ENCODE measurements around the gene DENND6A.
A peak's percentile ranks its signal among the peaks of the same experiment; 100 is the strongest.

Gene DENND6A

GRCh38 chr3:57692396-57693147, at the start of gene DENND6A:
DENND6A (minus strand) TSS chr3:57693077; CDS start chr3:57693018, 59 bp downstream.
- H3K9ac ChIP-seq, result peak within 1 kb of the TSS; percentile 96
- H2AFZ ChIP-seq, result peak within 1 kb of the TSS; percentile 95
- peaks cover 3% of the 10 kb centered on the region for H3K4me1 ChIP-seq
- H3K79me2 ChIP-seq, result peaks cover 20% of the 10 kb centered on the region
- H3K36me3 ChIP-seq (ENCODE audit: control insufficient read depth, insufficient read depth, low read length), result no peaks in the 10 kb centered on the region
- H3K27ac ChIP-seq, result peak within 1 kb of the TSS; percentile 87
- peak within 1 kb of the TSS; percentile 91 for H3K4me3 ChIP-seq (ENCODE audit: low read depth, low read length)
- H3K4me2 ChIP-seq (ENCODE audit: low read length), result peak within 1 kb of the TSS; percentile 92
- no peak for TF ChIP-seq CTCF (IDR thresholded peaks at IDR 0.05)
- no peaks in the 10 kb centered on the region for H3K27me3 ChIP-seq (ENCODE audit: control insufficient read depth, insufficient read depth, low read length)
- no peaks in the 10 kb centered on the region for H3K9me3 ChIP-seq (ENCODE audit: control insufficient read depth, low read length)

- H3K9me3 ChIP-seq (ENCODE audit: control insufficient read depth, low read length), result no peaks in the 10 kb centered on the region
- H3K4me2 ChIP-seq (ENCODE audit: low read length), result no peak overlapping the region
- no peak overlapping the region for H3K27ac ChIP-seq
- no peak overlapping the region for H3K9ac ChIP-seq
- H2AFZ ChIP-seq, result no peak overlapping the region
- H3K79me2 ChIP-seq, result no peaks in the 10 kb centered on the region
- H3K4me3 ChIP-seq (ENCODE audit: low read depth, low read length), result no peak overlapping the region
- no peak for TF ChIP-seq CTCF (IDR thresholded peaks at IDR 0.05)
- H3K4me1 ChIP-seq, result no peaks in the 10 kb centered on the region
- H3K36me3 ChIP-seq (ENCODE audit: control insufficient read depth, insufficient read depth, low read length), result no peaks in the 10 kb centered on the region
- no peaks in the 10 kb centered on the region for H3K27me3 ChIP-seq (ENCODE audit: control insufficient read depth, insufficient read depth, low read length)
These were observed 47.1 kb upstream of the DENND6A start for GRCh38 chr3:57740027-57740426.

- H3K36me3 ChIP-seq (ENCODE audit: control insufficient read depth, insufficient read depth, low read length), result no peaks in the 10 kb centered on the region
- peak overlapping the region; percentile 3 for H2AFZ ChIP-seq
- no peak overlapping the region for H3K4me3 ChIP-seq (ENCODE audit: low read depth, low read length)
- no peaks in the 10 kb centered on the region for H3K27me3 ChIP-seq (ENCODE audit: control insufficient read depth, insufficient read depth, low read length)
- no peak overlapping the region for H3K4me2 ChIP-seq (ENCODE audit: low read length)
- no peaks in the 10 kb centered on the region for H3K9me3 ChIP-seq (ENCODE audit: control insufficient read depth, low read length)
- H3K9ac ChIP-seq, result no peak overlapping the region
- no peak overlapping the region for H3K27ac ChIP-seq
- H3K79me2 ChIP-seq, result no peaks in the 10 kb centered on the region
- no peak for TF ChIP-seq CTCF (IDR thresholded peaks at IDR 0.05)
- H3K4me1 ChIP-seq, result no peaks in the 10 kb centered on the region
These were observed 45.5 kb upstream of the DENND6A start for GRCh38 chr3:57738391-57738790.

GRCh38 chr3:57737840-57738239, 45.0 kb upstream of the DENND6A start:
- no peak overlapping the region for H3K27ac ChIP-seq
- no peak overlapping the region for H2AFZ ChIP-seq
- H3K79me2 ChIP-seq, result no peaks in the 10 kb centered on the region
- no peaks in the 10 kb centered on the region for H3K36me3 ChIP-seq (ENCODE audit: control insufficient read depth, insufficient read depth, low read length)
- no peaks in the 10 kb centered on the region for H3K27me3 ChIP-seq (ENCODE audit: control insufficient read depth, insufficient read depth, low read length)
- H3K9me3 ChIP-seq (ENCODE audit: control insufficient read depth, low read length), result no peaks in the 10 kb centered on the region
- no peak for TF ChIP-seq CTCF (IDR thresholded peaks at IDR 0.05)
- H3K9ac ChIP-seq, result no peak overlapping the region
- no peak overlapping the region for H3K4me2 ChIP-seq (ENCODE audit: low read length)
- H3K4me1 ChIP-seq, result no peaks in the 10 kb centered on the region
- no peak overlapping the region for H3K4me3 ChIP-seq (ENCODE audit: low read depth, low read length)

- no peak overlapping the region for H2AFZ ChIP-seq
- no peak overlapping the region for H3K27ac ChIP-seq
- no peak overlapping the region for H3K9ac ChIP-seq
- H3K27me3 ChIP-seq (ENCODE audit: control insufficient read depth, insufficient read depth, low read length), result no peaks in the 10 kb centered on the region
- no peak overlapping the region for H3K4me3 ChIP-seq (ENCODE audit: low read depth, low read length)
- H3K9me3 ChIP-seq (ENCODE audit: control insufficient read depth, low read length), result no peaks in the 10 kb centered on the region
- H3K4me1 ChIP-seq, result no peaks in the 10 kb centered on the region
- no peaks in the 10 kb centered on the region for H3K36me3 ChIP-seq (ENCODE audit: control insufficient read depth, insufficient read depth, low read length)
- no peaks in the 10 kb centered on the region for H3K79me2 ChIP-seq
- no peak for TF ChIP-seq CTCF (IDR thresholded peaks at IDR 0.05)
- H3K4me2 ChIP-seq (ENCODE audit: low read length), result no peak overlapping the region
These were observed 42.5 kb upstream of the DENND6A start for GRCh38 chr3:57735405-57735804.
